Peyer's patch (tissue), 4 donors: ENCODE results near the gene SMIM1. TPM values are rescaled to one million over a fixed set of nuclear protein-coding genes. Genes with fewer than 3 reads are reported as not detected.

ENCODE experiments used
- DNase-seq, 3 donors: peaks; one replicate each; pipeline ENCODE4 v3.0.0-alpha.2; 2017 to 2019
- H3K27ac ChIP-seq, 4 donors: fragments of 200-600 bp; sonication (generic); one replicate each; pipeline ENCODE4 v1.5.1; 2016 to 2019
- H3K27me3 ChIP-seq, 2 donors: fragments of 200-600 bp; sonication (generic); one replicate each; pipeline ENCODE4 v1.5.1; 2019
- H3K36me3 ChIP-seq, 3 donors: fragments of 200-600 bp; sonication (generic); one replicate each; pipeline ENCODE4 v1.5.1; 2016 to 2019
- H3K4me1 ChIP-seq, 4 donors: fragments of 200-600 bp; sonication (generic); one replicate each; pipeline ENCODE4 v1.5.1; 2016 to 2019
- H3K4me3 ChIP-seq, 4 donors: fragments of 200-600 bp; sonication (generic); 1 replicate in 3 of 4; 2 replicates in 1 of 4; pipeline ENCODE4 v1.5.1; 2016 to 2019; ENCODE audit warnings: mild to moderate bottlenecking in 1 of 4
- H3K9me3 ChIP-seq, 4 donors: fragments of 200-600 bp; sonication (generic); one replicate each; pipeline ENCODE4 v1.5.1; 2016 to 2019; ENCODE audit warnings: mild to moderate bottlenecking in 1 of 4
- POLR2A ChIP-seq, 2 donors: fragments of 450-650 bp; IDR thresholded peaks; one replicate each; pipeline ENCODE4 v1.5.1; 2017; ENCODE audit warnings: antibody characterized with exemption in 2 of 2, mild to moderate bottlenecking in 2 of 2, moderate library complexity in 2 of 2
- total RNA-seq, 4 donors: library from RNA; depleted of rRNA; stranded (reverse); fragments of >200 nt; gene quantifications; one replicate each; pipeline ENCODE4 v1.1.0, GENCODE V29; 2016
- TF ChIP-seq, protein P1 (sequence below), 6 experiments: fragments of 450-650 bp in 4 of 6; fragments of 200-600 bp in 2 of 6; sonication (generic) in 1 of 6; IDR thresholded peaks; one replicate each; pipeline ENCODE4 v1.5.1; 2017 to 2019; ENCODE audit warnings: antibody characterized with exemption in 6 of 6, mild to moderate bottlenecking in 3 of 6, moderate library complexity in 1 of 6

Gene SMIM1
- total RNA-seq, 4 donors from 2014 or later: not detected

DNA sequence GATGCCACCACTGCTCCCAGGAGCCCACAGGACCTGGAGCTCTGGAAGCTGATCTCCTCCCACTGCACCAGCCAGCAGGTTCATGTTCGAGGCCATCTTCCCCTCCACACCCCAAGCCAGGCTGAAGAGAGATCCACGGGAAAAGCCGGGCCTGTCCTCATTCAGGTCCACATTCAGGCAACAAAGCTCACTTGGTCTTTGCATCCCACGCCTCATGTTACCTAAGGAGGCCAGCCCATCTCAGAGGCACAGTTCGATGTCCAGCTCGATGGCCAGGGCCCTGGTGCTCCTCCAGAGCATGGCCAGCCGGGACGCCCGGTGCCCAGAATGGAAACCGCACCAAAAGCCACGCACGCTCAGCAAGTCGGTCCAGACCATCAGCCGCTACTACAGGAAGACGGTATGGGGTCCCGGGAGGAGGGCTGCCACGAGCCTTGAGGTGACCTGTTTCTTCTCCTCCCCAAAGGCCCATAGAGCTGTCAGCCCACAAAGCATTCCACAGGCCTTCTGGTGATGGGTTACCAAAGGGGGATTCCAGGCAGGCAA lies 20.1 kb upstream of the SMIM1 start, which contains the start of gene CCDC27:
CCDC27 (plus strand) TSS at position 51 of the 546 bp plus-strand sequence; CDS start at position 83, 32 bp downstream.
- no peaks in the 10 kb centered on the region for H3K36me3 ChIP-seq
- no peak for TF ChIP-seq POLR2A (IDR thresholded peaks at IDR 0.05)
- TF ChIP-seq, protein P1, sequence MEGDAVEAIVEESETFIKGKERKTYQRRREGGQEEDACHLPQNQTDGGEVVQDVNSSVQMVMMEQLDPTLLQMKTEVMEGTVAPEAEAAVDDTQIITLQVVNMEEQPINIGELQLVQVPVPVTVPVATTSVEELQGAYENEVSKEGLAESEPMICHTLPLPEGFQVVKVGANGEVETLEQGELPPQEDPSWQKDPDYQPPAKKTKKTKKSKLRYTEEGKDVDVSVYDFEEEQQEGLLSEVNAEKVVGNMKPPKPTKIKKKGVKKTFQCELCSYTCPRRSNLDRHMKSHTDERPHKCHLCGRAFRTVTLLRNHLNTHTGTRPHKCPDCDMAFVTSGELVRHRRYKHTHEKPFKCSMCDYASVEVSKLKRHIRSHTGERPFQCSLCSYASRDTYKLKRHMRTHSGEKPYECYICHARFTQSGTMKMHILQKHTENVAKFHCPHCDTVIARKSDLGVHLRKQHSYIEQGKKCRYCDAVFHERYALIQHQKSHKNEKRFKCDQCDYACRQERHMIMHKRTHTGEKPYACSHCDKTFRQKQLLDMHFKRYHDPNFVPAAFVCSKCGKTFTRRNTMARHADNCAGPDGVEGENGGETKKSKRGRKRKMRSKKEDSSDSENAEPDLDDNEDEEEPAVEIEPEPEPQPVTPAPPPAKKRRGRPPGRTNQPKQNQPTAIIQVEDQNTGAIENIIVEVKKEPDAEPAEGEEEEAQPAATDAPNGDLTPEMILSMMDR (IDR thresholded peaks at IDR 0.05): no peak
- H3K4me3 ChIP-seq: no peak within 1 kb of the TSS
- no peaks in the 10 kb centered on the region for H3K27me3 ChIP-seq
- DNase-seq: no peak
- H3K4me1 ChIP-seq: peaks cover 0 to 7% (median 0%) of the 10 kb centered on the region in 4 donors
- H3K9me3 ChIP-seq: no peaks in the 10 kb centered on the region
- H3K27ac ChIP-seq: no peak within 1 kb of the TSS

DNA sequence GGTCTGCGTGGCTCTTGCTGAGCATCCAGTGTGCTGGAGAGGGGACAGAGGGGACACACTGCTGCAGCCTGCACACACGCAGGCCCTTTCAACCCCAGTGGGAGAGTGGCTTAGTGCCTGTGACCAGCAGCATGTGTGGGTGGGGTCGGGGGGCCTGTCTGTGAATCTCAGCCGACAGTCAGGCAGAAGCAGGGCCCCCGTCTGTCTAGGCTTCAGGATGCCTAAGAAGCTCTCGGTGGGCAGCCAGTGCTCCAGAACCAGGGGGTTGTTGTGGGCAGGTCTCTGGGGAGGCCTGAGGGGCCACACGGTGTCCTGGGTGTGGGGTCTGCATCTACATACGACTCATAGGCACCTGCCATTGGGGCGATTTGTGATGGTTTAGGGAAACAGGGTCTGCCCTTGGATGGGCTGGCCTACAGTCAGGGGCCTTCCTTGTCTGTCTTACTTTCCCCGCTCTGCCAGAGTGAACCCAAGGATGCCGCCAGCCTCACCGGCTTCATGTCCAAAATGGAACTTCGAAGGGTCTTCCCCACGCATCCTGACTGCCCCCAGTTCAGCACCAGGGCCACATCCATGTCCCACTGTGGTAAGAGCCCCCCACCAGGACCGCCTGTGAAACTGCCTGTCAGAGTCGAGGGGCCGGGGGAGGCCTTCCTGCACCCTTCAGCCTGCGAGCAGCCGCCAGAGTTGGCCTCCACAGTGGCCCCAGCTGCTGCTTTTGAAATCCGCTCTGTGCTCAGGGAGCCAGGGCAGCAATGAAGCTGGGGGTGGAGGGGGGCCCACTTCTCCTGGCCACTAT lies 18.7 kb upstream of the SMIM1 start:
- H3K4me3 ChIP-seq: no peak overlapping the region
- H3K4me1 ChIP-seq: no peaks in the 10 kb centered on the region
- H3K36me3 ChIP-seq: no peaks in the 10 kb centered on the region
- no peaks in the 10 kb centered on the region for H3K27me3 ChIP-seq
- no peak overlapping the region for H3K27ac ChIP-seq
- no peak for DNase-seq
- no peaks in the 10 kb centered on the region for H3K9me3 ChIP-seq
- TF ChIP-seq POLR2A (IDR thresholded peaks at IDR 0.05): no peak
- TF ChIP-seq, protein P1 (IDR thresholded peaks at IDR 0.05): no peak

DNA sequence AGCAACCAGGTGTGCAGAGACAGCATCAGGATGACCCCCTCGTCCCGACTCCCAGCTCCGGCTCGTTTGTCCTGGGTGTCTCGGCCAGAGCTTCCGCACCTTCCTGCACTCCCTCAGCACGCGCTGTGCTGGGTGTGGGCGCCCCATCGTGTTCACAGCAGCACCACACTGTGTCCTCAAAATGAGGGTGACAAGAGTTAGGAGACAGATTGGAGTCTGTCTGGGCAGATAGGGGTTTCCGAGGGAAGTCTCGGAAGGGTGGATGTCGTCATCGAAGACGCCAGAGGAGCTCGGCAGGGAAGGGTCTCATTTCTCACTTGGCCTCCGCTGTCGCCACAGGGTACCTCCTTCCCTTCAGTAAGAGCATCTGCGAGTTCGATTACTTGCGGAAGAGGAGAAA lies 16.2 kb upstream of the SMIM1 start:
- TF ChIP-seq, protein P1 (IDR thresholded peaks at IDR 0.05): no peak
- no peak for TF ChIP-seq POLR2A (IDR thresholded peaks at IDR 0.05)
- H3K27me3 ChIP-seq: no peaks in the 10 kb centered on the region

DNA sequence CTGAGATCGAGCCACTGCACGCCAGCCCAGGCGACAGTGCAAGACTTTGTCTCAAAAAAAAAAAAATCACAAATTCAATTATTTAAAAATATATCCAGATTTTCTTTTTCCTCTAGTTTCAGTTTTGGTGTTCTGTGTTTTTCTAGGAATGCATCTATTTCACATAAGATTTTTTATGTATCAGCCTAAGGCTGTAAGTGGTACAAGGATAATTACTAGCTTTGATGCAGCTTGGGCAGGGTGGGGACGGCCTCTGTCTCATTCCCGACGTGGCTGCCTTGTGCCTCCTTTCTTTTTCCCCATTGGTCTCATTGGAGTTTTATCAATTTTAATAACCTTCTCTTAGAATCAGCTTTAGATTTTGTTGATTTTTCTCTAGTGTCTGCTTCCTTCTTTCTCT lies 13.4 kb upstream of the SMIM1 start:
- Histone ChIP-seq H3K36me3 (no peaks in the 10 kb centered on the region), H3K4me1 (no peaks in the 10 kb centered on the region), H3K4me3 (no peak overlapping the region), H3K27ac (no peak overlapping the region), H3K9me3 (no peaks in the 10 kb centered on the region), H3K27me3 (no peaks in the 10 kb centered on the region)
- no peak for TF ChIP-seq POLR2A (IDR thresholded peaks at IDR 0.05)
- DNase-seq: no peak

More for the DNA sequence above, 16.2 kb upstream of the SMIM1 start:
- DNase-seq: no peak
- Histone ChIP-seq H3K36me3 (no peaks in the 10 kb centered on the region), H3K27ac (no peak overlapping the region), H3K4me1 (no peaks in the 10 kb centered on the region), H3K4me3 (no peak overlapping the region), H3K9me3 (no peaks in the 10 kb centered on the region)

DNA sequence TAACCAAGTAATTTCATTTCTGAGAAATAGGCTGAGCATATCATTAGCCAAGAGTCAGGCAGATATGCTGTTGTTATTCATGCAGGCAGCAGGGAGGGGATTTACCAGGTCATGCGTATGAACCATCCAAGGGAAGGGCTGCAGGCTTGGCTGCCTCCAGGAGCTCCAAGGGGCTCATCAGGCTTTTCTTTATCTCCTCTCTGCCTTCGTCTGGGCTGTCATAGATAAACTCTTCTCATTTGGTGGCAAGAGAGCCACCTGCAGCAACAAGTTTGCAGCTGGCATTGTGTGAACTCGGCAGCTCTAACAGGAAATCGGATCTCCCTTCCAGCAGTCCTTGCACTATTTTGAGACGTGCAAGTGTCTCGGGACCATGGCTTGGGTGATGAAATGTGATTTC lies 12.8 kb upstream of the SMIM1 start:
- TF ChIP-seq, protein P1 (IDR thresholded peaks at IDR 0.05): no peak
- TF ChIP-seq POLR2A (IDR thresholded peaks at IDR 0.05): no peak
- no peaks in the 10 kb centered on the region for H3K4me1 ChIP-seq
- no peaks in the 10 kb centered on the region for H3K9me3 ChIP-seq
- H3K27ac ChIP-seq: no peak overlapping the region
- H3K4me3 ChIP-seq: no peak overlapping the region
- H3K27me3 ChIP-seq: no peaks in the 10 kb centered on the region
- DNase-seq: no peak
- no peaks in the 10 kb centered on the region for H3K36me3 ChIP-seq

- H3K4me1 ChIP-seq: no peaks in the 10 kb centered on the region
- no peak for TF ChIP-seq POLR2A (IDR thresholded peaks at IDR 0.05)
- TF ChIP-seq, protein P1 (IDR thresholded peaks at IDR 0.05): no peak
- H3K9me3 ChIP-seq: no peaks in the 10 kb centered on the region
- H3K27ac ChIP-seq: no peak overlapping the region
- no peaks in the 10 kb centered on the region for H3K27me3 ChIP-seq
- H3K4me3 ChIP-seq: no peak overlapping the region
- DNase-seq: no peak
- no peaks in the 10 kb centered on the region for H3K36me3 ChIP-seq
These were observed 11.1 kb upstream of the SMIM1 start for GRCh38 chr1:3761296-3762010.
